SU-DHL-6 (cell line): ENCODE data around the gene DUSP2.
A peak's percentile ranks its signal among the peaks of the same experiment; 100 is the strongest.
"Not testable (repeated sequence)": the region's sequence is repeated elsewhere in the genome, so short reads cannot be mapped to it uniquely, and the experiment has no call there.

Experiments used
- H2AFZ ChIP-seq: fragments of 200-600 bp; sonication (generic); 2 replicates; pipeline ENCODE4 v1.6.1; 2014; ENCODE audit warnings: low read depth, mild to moderate bottlenecking, moderate library complexity, mixed read lengths, antibody characterized with exemption, low read length; ENCODE audit not compliant: severe bottlenecking
- H3F3A ChIP-seq: fragments of 200-600 bp; shearing (Covaris generic); 2 replicates; pipeline ENCODE4 v1.6.0; 2016; ENCODE audit warnings: antibody characterized with exemption, mild to moderate bottlenecking; ENCODE audit not compliant: insufficient read depth
- H3K27ac ChIP-seq: fragments of 200-600 bp; sonication (generic); 2 replicates; pipeline ENCODE4 v1.5.1; 2016; ENCODE audit warnings: low read depth, mild to moderate bottlenecking, low read length, moderate library complexity, mixed read lengths
- H3K27me3 ChIP-seq: fragments of 200-600 bp; sonication (generic), shearing (Covaris generic); 2 replicates; pipeline ENCODE4 v1.6.0; 2014; ENCODE audit warnings: mild to moderate bottlenecking, low read length
- H3K36me3 ChIP-seq: fragments of 200-600 bp; sonication (generic); 2 replicates; pipeline ENCODE4 v1.6.1; 2014; ENCODE audit warnings: mild to moderate bottlenecking, low read length, mixed read lengths
- H3K4me2 ChIP-seq: fragments of 300-600, 200-600 bp; shearing (Covaris generic), sonication (generic); 2 replicates; pipeline ENCODE4 v1.6.0; 2014; ENCODE audit warnings: low read length, low read depth, mild to moderate bottlenecking; ENCODE audit not compliant: poor library complexity, severe bottlenecking
- H3K4me3 ChIP-seq: fragments of 200-600 bp; sonication (generic); 2 replicates; pipeline ENCODE4 v1.5.1; 2014; ENCODE audit warnings: antibody characterized with exemption, low read length, mild to moderate bottlenecking, mixed read lengths; ENCODE audit not compliant: insufficient read depth, poor library complexity, severe bottlenecking
- H3K79me2 ChIP-seq: fragments of 200-600 bp; sonication (generic); 2 replicates; pipeline ENCODE4 v1.6.1; 2014; ENCODE audit warnings: mild to moderate bottlenecking, low read length, moderate library complexity; ENCODE audit not compliant: insufficient read depth
- H3K9ac ChIP-seq: fragments of 200-600 bp; sonication (generic); 2 replicates; pipeline ENCODE4 v1.7.0; 2014; ENCODE audit warnings: mild to moderate bottlenecking, low read length
- H3K9me2 ChIP-seq: fragments of 200-600 bp; sonication (generic); replicated peaks from 2 replicates; pipeline ENCODE4 v1.6.1; 2014; ENCODE audit warnings: low read length; ENCODE audit not compliant: insufficient read depth
- H3K9me3 ChIP-seq: fragments of 200-600 bp; sonication (generic); 2 replicates; pipeline ENCODE4 v1.6.1; 2014; ENCODE audit warnings: low read length, mixed read lengths; ENCODE audit not compliant: insufficient read depth
- H4K20me1 ChIP-seq: fragments of 200-600 bp; sonication (generic); 2 replicates; pipeline ENCODE4 v1.6.1; 2014; ENCODE audit warnings: low read depth, mild to moderate bottlenecking, antibody characterized with exemption, low read length, moderate library complexity, mixed read lengths
- EZH2phosphoT487 ChIP-seq: fragments of 200-600 bp; sonication (generic), shearing (Covaris generic); conservative IDR thresholded peaks from 2 replicates; pipeline ENCODE4 v1.6.1; 2018; ENCODE audit warnings: mild to moderate bottlenecking, antibody characterized with exemption, low read length, moderate library complexity, mixed read lengths
- TF ChIP-seq, protein P1 (sequence below): fragments of 200-600 bp; sonication (generic); IDR thresholded peaks from one replicate; pipeline ENCODE4 v1.5.1; 2017; ENCODE audit warnings: antibody characterized with exemption, mild to moderate bottlenecking, low read length, moderate library complexity; ENCODE audit not compliant: insufficient read depth, poor library complexity, severe bottlenecking

Gene DUSP2

DNA sequence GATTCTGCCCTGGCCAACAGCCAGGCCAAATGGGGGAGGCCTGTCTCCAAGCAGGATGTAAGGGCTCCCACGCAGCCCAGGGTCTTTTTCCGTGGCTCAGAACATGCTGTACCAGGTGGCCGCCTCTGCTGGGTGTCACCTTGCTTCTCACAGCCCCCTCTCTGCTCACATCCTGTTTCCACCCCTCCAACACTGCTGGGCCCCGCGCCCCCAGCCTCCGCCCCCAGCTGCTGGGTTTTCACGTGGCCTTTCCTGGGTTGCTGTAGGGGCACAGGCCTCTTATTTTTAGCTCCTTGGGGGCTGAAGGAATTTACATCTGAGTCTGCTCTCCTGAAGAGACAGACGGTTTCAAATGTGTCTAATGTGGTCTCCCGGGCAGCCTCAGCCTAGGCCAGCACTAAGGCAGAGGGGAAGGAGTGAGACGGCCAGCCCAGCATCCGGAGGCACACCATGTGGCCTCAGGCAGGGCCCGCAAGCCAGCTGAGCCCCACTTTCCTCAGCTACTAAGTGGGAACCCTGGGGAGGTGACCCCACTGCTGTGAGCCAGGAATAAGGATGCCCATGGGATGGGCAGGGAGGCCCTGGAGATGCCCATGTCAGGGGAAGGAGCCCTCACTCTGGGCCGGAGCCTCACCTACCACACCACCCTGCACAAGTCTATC is 18.7 kb upstream of the DUSP2 start:
- H3K4me2 ChIP-seq = peak overlapping the region; percentile 73
- no peaks in the 10 kb centered on the region for H3K27me3 ChIP-seq
- no peaks in the 10 kb centered on the region for H4K20me1 ChIP-seq
- no peaks in the 10 kb centered on the region for H3K36me3 ChIP-seq
- peaks cover 35% of the 10 kb centered on the region for H3F3A ChIP-seq
- peak overlapping the region; percentile 73 for H3K9ac ChIP-seq
- H3K79me2 ChIP-seq = no peaks in the 10 kb centered on the region
- H3K9me2 ChIP-seq = no peaks in the 10 kb centered on the region
- no peak for TF ChIP-seq EZH2phosphoT487
- TF ChIP-seq, protein P1, sequence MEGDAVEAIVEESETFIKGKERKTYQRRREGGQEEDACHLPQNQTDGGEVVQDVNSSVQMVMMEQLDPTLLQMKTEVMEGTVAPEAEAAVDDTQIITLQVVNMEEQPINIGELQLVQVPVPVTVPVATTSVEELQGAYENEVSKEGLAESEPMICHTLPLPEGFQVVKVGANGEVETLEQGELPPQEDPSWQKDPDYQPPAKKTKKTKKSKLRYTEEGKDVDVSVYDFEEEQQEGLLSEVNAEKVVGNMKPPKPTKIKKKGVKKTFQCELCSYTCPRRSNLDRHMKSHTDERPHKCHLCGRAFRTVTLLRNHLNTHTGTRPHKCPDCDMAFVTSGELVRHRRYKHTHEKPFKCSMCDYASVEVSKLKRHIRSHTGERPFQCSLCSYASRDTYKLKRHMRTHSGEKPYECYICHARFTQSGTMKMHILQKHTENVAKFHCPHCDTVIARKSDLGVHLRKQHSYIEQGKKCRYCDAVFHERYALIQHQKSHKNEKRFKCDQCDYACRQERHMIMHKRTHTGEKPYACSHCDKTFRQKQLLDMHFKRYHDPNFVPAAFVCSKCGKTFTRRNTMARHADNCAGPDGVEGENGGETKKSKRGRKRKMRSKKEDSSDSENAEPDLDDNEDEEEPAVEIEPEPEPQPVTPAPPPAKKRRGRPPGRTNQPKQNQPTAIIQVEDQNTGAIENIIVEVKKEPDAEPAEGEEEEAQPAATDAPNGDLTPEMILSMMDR = no peak
- peak overlapping the region; percentile 95 for H3K27ac ChIP-seq
- peak overlapping the region; percentile 97 for H2AFZ ChIP-seq
- no peaks in the 10 kb centered on the region for H3K9me3 ChIP-seq
- peak overlapping the region; percentile 53 for H3K4me3 ChIP-seq

DNA sequence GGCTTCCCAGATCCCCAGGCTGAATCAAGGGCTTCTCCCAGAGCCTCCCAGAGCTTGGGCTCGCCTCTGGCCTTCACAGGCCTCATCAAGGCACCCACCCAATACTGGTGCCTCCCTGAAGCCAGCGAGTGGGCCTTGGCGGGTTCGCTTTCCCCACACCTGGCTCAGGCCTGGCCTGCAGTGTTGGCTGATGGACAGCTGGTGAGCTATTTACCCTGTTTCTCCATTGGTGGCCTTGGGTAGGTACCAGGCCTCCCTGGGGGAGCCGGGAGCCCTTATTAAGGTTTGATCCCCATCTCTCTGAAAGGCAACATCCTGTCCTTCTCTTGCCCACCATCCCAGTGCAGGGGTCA is 18.2 kb upstream of the DUSP2 start:
- Histone ChIP-seq H3K9ac (peak overlapping the region; percentile 73), H3K79me2 (no peaks in the 10 kb centered on the region), H3K9me2 (no peaks in the 10 kb centered on the region), H3K36me3 (no peaks in the 10 kb centered on the region), H3K27ac (peak overlapping the region; percentile 95), H3K4me2 (peak overlapping the region; percentile 73), H4K20me1 (no peaks in the 10 kb centered on the region), H3K9me3 (no peaks in the 10 kb centered on the region), H3K27me3 (no peaks in the 10 kb centered on the region), H3F3A (peaks cover 35% of the 10 kb centered on the region), H3K4me3 (no peak overlapping the region), H2AFZ (no peak overlapping the region)
- no peak for TF ChIP-seq EZH2phosphoT487
- TF ChIP-seq, protein P1 = no peak

DNA sequence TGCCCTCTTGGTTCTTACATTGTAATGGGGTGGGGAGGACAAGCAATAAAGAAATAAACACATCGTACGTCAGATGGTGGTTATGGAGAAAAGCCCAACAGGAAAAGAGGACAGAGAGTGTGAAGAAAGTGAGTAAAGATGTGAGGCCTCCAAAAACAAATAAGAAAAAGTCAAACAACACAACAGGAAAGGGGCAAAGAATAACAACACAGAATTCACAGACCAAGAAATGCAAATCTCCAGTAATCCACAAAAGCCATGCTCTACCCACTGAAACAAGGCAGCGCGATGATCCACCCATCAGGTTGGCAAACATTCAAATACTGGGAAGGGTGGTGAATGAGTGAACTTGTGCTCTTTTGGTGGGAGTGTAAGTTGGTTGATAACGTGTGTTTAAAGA is 16.7 kb upstream of the DUSP2 start:
- Histone ChIP-seq H3K27ac (peak overlapping the region; percentile 95), H3K4me2 (peak overlapping the region; percentile 5), H4K20me1 (no peaks in the 10 kb centered on the region), H3K9me2 (no peaks in the 10 kb centered on the region), H3K9me3 (no peaks in the 10 kb centered on the region), H3K79me2 (no peaks in the 10 kb centered on the region), H3K9ac (peak overlapping the region; percentile 73; the same call in 1 of the 2 replicates), H3K27me3 (no peaks in the 10 kb centered on the region), H3F3A (peaks cover 35% of the 10 kb centered on the region), H3K4me3 (no peak overlapping the region), H2AFZ (peak overlapping the region; percentile 22), H3K36me3 (no peaks in the 10 kb centered on the region)
- TF ChIP-seq, protein P1 = no peak
- TF ChIP-seq EZH2phosphoT487 = no peak

DNA sequence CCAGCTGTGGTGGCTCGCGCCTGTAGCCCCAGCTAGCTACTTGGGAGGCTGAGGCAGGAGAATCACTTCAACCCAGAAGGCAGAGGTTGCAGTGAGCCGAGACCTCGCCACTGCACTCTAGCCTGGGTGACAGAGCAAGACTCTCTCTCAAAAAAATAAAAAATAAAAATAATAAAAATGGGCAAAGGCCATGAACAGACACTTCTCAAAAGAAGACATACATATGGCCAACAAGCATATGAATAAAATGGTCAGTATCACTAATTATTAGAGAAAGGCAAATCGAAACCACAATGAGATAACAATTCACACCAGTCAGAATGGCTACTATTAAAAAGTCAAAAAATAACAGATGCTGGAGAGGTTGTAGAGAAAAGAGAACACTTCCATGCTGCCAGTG is 15.1 kb upstream of the DUSP2 start:
- not testable (repeated sequence) for H3K9me2 ChIP-seq, H3K36me3 ChIP-seq, H4K20me1 ChIP-seq, H3K27me3 ChIP-seq, H3K4me3 ChIP-seq, H2AFZ ChIP-seq, H3K9ac ChIP-seq, H3K79me2 ChIP-seq, H3K27ac ChIP-seq, H3K9me3 ChIP-seq, H3K4me2 ChIP-seq
- H3F3A ChIP-seq = peaks cover 35% of the 10 kb centered on the region
